ENCODE results near the gene FLVCR1. TPM values are rescaled to one million over a fixed set of nuclear protein-coding genes. Genes with fewer than 3 reads are reported as not detected.

FLVCR1 gene
- 36.3 TPM for polyA plus RNA-seq
- long read RNA-seq, donor 1, full-length matches to known transcripts = 1 of 1 reads
- long read RNA-seq, donor 1, partial matches to known transcripts = 0 of 1 reads
- long read RNA-seq, donor 1, other reads (novel, unspliced or antisense) = 0 of 1 reads
- long read RNA-seq, donor 2, full-length matches to known transcripts = 3 of 9 reads
- long read RNA-seq, donor 2, partial matches to known transcripts = 6 of 9 reads
- long read RNA-seq, donor 2, other reads (novel, unspliced or antisense) = 0 of 9 reads
- long read RNA-seq, donor 3 = 0 reads
- long read RNA-seq, donor 4, full-length matches to known transcripts = 1 of 1 reads
- long read RNA-seq, donor 4, partial matches to known transcripts = 0 of 1 reads
- long read RNA-seq, donor 4, other reads (novel, unspliced or antisense) = 0 of 1 reads
- long read RNA-seq, donor 5, full-length matches to known transcripts = 3 of 3 reads
- long read RNA-seq, donor 5, partial matches to known transcripts = 0 of 3 reads
- long read RNA-seq, donor 5, other reads (novel, unspliced or antisense) = 0 of 3 reads
- long read RNA-seq, donor 6, full-length matches to known transcripts = 4 of 10 reads
- long read RNA-seq, donor 6, partial matches to known transcripts = 6 of 10 reads
- long read RNA-seq, donor 6, other reads (novel, unspliced or antisense) = 0 of 10 reads
- long read RNA-seq, donor 7, full-length matches to known transcripts = 4 of 4 reads
- long read RNA-seq, donor 7, partial matches to known transcripts = 0 of 4 reads
- long read RNA-seq, donor 7, other reads (novel, unspliced or antisense) = 0 of 4 reads
- long read RNA-seq, donor 8, full-length matches to known transcripts = 3 of 3 reads
- long read RNA-seq, donor 8, partial matches to known transcripts = 0 of 3 reads
- long read RNA-seq, donor 8, other reads (novel, unspliced or antisense) = 0 of 3 reads
- long read RNA-seq, donor 9, full-length matches to known transcripts = 2 of 2 reads
- long read RNA-seq, donor 9, partial matches to known transcripts = 0 of 2 reads
- long read RNA-seq, donor 9, other reads (novel, unspliced or antisense) = 0 of 2 reads
- long read RNA-seq, donor 10, full-length matches to known transcripts = 9 of 9 reads
- long read RNA-seq, donor 10, partial matches to known transcripts = 0 of 9 reads
- long read RNA-seq, donor 10, other reads (novel, unspliced or antisense) = 0 of 9 reads
- long read RNA-seq, donor 11, full-length matches to known transcripts = 3 of 3 reads
- long read RNA-seq, donor 11, partial matches to known transcripts = 0 of 3 reads
- long read RNA-seq, donor 11, other reads (novel, unspliced or antisense) = 0 of 3 reads

DNA sequence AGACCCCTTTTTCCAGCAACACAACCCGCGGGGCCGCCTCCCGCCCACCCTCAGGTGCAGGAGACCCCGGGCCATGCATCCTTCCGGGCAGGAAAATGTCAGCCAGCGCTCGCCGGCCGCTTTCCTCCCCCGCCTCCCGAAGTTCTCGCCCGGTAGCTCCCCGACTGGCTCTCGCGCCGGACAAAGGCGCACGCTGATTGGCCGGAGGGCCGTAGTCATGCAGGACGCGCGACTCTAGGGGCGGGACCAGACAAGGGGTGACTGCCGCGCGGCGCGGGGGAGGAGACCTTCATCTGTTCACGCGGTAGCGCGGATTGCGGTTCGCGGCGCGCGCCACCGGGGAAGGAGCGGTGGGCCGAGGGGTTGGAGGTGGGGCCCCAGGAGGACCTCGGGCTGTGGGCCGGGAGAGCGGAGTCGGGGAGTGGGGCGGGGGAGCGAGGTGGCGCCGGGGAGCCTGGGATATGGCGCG is at the start of gene FLVCR1:
TSS of gene FLVCR1 (plus strand) at position 284 of the 469 bp plus-strand sequence. CDS start at position 462, 178 bp downstream.
- peak within 1 kb of the TSS; percentile 93 for H3K27ac ChIP-seq (ENCODE audit: low read length)
- peak; percentile 97 to 98 for DNase-seq
- peak within 1 kb of the TSS; percentile 95 for H3K4me3 ChIP-seq (ENCODE audit: low read length)
- peaks cover 22% of the 10 kb centered on the region for H3K4me1 ChIP-seq (ENCODE audit: control insufficient read depth, insufficient read depth, low read length)
- no peaks in the 10 kb centered on the region for H3K9me3 ChIP-seq (ENCODE audit: control insufficient read depth, low read depth, low read length)
- H3K27me3 ChIP-seq (ENCODE audit: control insufficient read depth, insufficient read depth, low read length) = no peaks in the 10 kb centered on the region
- no peaks in the 10 kb centered on the region for H3K36me3 ChIP-seq (ENCODE audit: control insufficient read depth, insufficient read depth, low read length)
- no CpG with 5 or more reads among the region's 54 CpGs for WGBS (ENCODE audit: insufficient coverage, low lambda C conversion rate)

- Histone ChIP-seq H3K27ac (ENCODE audit: low read length) (peak overlapping the region; percentile 37), H3K4me1 (ENCODE audit: control insufficient read depth, insufficient read depth, low read length) (peaks cover 29% of the 10 kb centered on the region), H3K9me3 (ENCODE audit: control insufficient read depth, low read depth, low read length) (no peaks in the 10 kb centered on the region), H3K4me3 (ENCODE audit: low read length) (no peak overlapping the region), H3K36me3 (ENCODE audit: control insufficient read depth, insufficient read depth, low read length) (no peaks in the 10 kb centered on the region), H3K27me3 (ENCODE audit: control insufficient read depth, insufficient read depth, low read length) (no peaks in the 10 kb centered on the region)
- DNase-seq = peak; percentile 30 to 67
- WGBS (ENCODE audit: insufficient coverage, low lambda C conversion rate) = 44% methylated on average over 3 of the region's 5 CpGs
Observed at GRCh38 chr1:212814537-212815334, 43.3 kb upstream of the FLVCR1 start.

- WGBS (ENCODE audit: insufficient coverage, low lambda C conversion rate) = 29% methylated on average over 1 of the region's 3 CpGs
- Histone ChIP-seq H3K27ac (ENCODE audit: low read length) (peak overlapping the region; percentile 74), H3K4me1 (ENCODE audit: control insufficient read depth, insufficient read depth, low read length) (peaks cover 32% of the 10 kb centered on the region), H3K9me3 (ENCODE audit: control insufficient read depth, low read depth, low read length) (no peaks in the 10 kb centered on the region), H3K4me3 (ENCODE audit: low read length) (no peak overlapping the region), H3K36me3 (ENCODE audit: control insufficient read depth, insufficient read depth, low read length) (no peaks in the 10 kb centered on the region), H3K27me3 (ENCODE audit: control insufficient read depth, insufficient read depth, low read length) (no peaks in the 10 kb centered on the region)
- peak; percentile 69 to 90 for DNase-seq
Observed at GRCh38 chr1:212816567-212817278, 41.4 kb upstream of the FLVCR1 start.

GRCh38 chr1:212819726-212820125 is 38.3 kb upstream of the FLVCR1 start:
- H3K4me3 ChIP-seq (ENCODE audit: low read length) = no peak overlapping the region
- peak in 1 of 2 donors; percentile 46 for DNase-seq
- H3K4me1 ChIP-seq (ENCODE audit: control insufficient read depth, insufficient read depth, low read length) = peaks cover 28% of the 10 kb centered on the region
- 20% methylated on average over 1 of the region's 5 CpGs for WGBS (ENCODE audit: insufficient coverage, low lambda C conversion rate)
- H3K36me3 ChIP-seq (ENCODE audit: control insufficient read depth, insufficient read depth, low read length) = no peaks in the 10 kb centered on the region
- H3K27me3 ChIP-seq (ENCODE audit: control insufficient read depth, insufficient read depth, low read length) = no peaks in the 10 kb centered on the region
- peak overlapping the region; percentile 37 for H3K27ac ChIP-seq (ENCODE audit: low read length)
- H3K9me3 ChIP-seq (ENCODE audit: control insufficient read depth, low read depth, low read length) = peaks cover 8% of the 10 kb centered on the region

- H3K27me3 ChIP-seq (ENCODE audit: control insufficient read depth, insufficient read depth, low read length) = no peaks in the 10 kb centered on the region
- peaks cover 19% of the 10 kb centered on the region for H3K4me1 ChIP-seq (ENCODE audit: control insufficient read depth, insufficient read depth, low read length)
- no CpG with 5 or more reads among the region's 2 CpGs for WGBS (ENCODE audit: insufficient coverage, low lambda C conversion rate)
- DNase-seq = no peak
- no peaks in the 10 kb centered on the region for H3K36me3 ChIP-seq (ENCODE audit: control insufficient read depth, insufficient read depth, low read length)
- no peak overlapping the region for H3K27ac ChIP-seq (ENCODE audit: low read length)
- H3K4me3 ChIP-seq (ENCODE audit: low read length) = no peak overlapping the region
- H3K9me3 ChIP-seq (ENCODE audit: control insufficient read depth, low read depth, low read length) = peaks cover 21% of the 10 kb centered on the region
Observed at GRCh38 chr1:212820969-212821368, 37.1 kb upstream of the FLVCR1 start.

DNA sequence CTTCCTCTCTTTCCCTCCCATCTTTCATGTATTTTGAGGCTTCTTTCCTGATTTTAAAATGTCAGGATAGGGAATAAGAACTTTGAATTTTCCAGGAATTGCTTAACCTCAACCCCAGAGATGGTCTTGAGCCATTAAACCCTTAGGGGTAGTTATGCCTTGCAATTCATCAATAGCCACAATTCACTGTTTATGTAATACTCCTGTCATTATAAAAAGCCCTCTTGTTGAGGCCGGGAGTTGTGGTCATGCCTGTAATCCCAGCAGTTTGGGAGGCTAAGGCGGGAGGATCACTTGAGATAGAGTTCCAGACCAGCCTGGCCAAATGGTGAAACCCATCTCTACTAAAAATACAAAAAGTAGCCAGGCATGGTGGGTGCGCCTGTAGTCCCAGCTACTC is 35.1 kb upstream of the FLVCR1 start:
- WGBS (ENCODE audit: insufficient coverage, low lambda C conversion rate) = no CpG with 5 or more reads among the region's 3 CpGs
- H3K4me3 ChIP-seq (ENCODE audit: low read length) = no peak overlapping the region

DNA sequence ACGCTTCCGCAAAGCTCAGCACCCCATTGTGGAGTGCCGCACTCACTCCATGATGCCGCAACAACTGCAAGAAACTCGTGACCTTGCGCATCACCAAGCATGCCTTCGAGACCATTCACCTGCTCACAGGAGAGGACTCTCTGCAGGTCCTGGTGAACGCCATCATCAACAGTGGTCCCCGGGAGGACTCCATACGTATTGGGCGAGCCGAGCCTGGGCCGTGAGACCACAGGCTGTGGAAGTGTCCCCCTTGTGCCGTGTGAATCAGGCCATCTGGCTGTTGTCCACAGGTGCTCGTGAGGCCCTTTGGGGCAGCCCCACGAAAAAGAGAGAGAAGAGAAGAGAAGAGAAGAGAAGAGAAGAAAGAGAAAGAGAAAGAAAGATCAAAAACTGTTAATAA is 33.9 kb upstream of the FLVCR1 start:
- Histone ChIP-seq H3K36me3 (ENCODE audit: control insufficient read depth, insufficient read depth, low read length) (no peaks in the 10 kb centered on the region), H3K4me1 (ENCODE audit: control insufficient read depth, insufficient read depth, low read length) (peaks cover 27% of the 10 kb centered on the region), H3K27ac (ENCODE audit: low read length) (no peak overlapping the region), H3K9me3 (ENCODE audit: control insufficient read depth, low read depth, low read length) (peaks cover 27% of the 10 kb centered on the region), H3K4me3 (ENCODE audit: low read length) (no peak overlapping the region), H3K27me3 (ENCODE audit: control insufficient read depth, insufficient read depth, low read length) (no peaks in the 10 kb centered on the region)
- 86% methylated on average over 1 of the region's 16 CpGs for WGBS (ENCODE audit: insufficient coverage, low lambda C conversion rate)
- no peak for DNase-seq

More for the DNA sequence above, 35.1 kb upstream of the FLVCR1 start:
- Histone ChIP-seq H3K27me3 (ENCODE audit: control insufficient read depth, insufficient read depth, low read length) (no peaks in the 10 kb centered on the region), H3K9me3 (ENCODE audit: control insufficient read depth, low read depth, low read length) (peaks cover 27% of the 10 kb centered on the region), H3K36me3 (ENCODE audit: control insufficient read depth, insufficient read depth, low read length) (no peaks in the 10 kb centered on the region), H3K4me1 (ENCODE audit: control insufficient read depth, insufficient read depth, low read length) (peaks cover 14% of the 10 kb centered on the region), H3K27ac (ENCODE audit: low read length) (no peak overlapping the region)
- DNase-seq = no peak

DNA sequence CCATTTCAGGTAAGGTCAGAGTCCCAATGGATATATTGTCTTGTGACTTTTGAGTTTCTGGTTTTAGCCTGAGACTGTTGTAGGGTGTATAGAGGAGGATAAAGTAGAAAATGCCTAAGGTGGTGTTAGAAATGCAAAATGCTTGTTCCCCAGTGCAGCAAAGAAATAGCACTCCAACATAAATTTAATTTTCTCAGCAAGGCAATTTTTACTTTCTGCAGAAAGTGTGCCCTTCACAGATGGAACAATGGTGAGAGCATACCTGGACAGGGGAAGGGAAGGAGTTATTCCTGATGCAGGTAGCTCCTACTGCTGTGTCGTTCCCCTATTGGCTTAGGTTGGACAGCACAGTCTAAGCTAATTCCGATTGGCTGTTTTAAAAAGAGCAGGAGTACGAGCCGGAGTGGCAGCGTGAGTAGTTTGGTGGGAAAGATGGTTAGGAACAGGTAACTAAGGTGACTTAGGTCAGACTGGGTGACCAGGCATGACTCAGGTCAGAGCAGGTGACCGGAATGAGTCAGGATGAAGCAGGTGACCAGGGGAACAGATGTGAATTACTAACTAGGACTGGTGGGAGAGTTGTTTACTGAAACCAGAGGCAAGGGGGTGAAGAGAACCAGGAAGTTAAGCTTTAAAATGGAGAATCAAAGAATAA is 32.1 kb upstream of the FLVCR1 start:
- Histone ChIP-seq H3K4me3 (ENCODE audit: low read length) (no peak overlapping the region), H3K9me3 (ENCODE audit: control insufficient read depth, low read depth, low read length) (peaks cover 27% of the 10 kb centered on the region), H3K27me3 (ENCODE audit: control insufficient read depth, insufficient read depth, low read length) (no peaks in the 10 kb centered on the region), H3K4me1 (ENCODE audit: control insufficient read depth, insufficient read depth, low read length) (peaks cover 21% of the 10 kb centered on the region), H3K27ac (ENCODE audit: low read length) (no peak overlapping the region), H3K36me3 (ENCODE audit: control insufficient read depth, insufficient read depth, low read length) (no peaks in the 10 kb centered on the region)
- WGBS (ENCODE audit: insufficient coverage, low lambda C conversion rate) = no CpG with 5 or more reads among the region's 6 CpGs
- DNase-seq = no peak

All from large intestine (tissue), 12 donors.